GM12878 (cell line): ENCODE measurements around the gene MAGI1. TPM values are rescaled to one million over a fixed set of nuclear protein-coding genes. Genes with fewer than 3 reads are reported as not detected.

Experiments used
- ATAC-seq: fragments of 200-7000 bp; cut with Tn5 transposase; 3 replicates; pipeline ENCODE4 v1.9.1; 2020; ENCODE audit warnings: mild to moderate bottlenecking, moderate library complexity
- BruUV-seq: library from RNA; stranded (reverse); fragments of 400-500 nt; replicated peaks from 2 replicates; lab custom pipeline; 2021; lab: Mats Ljungman, UMichigan
- CTCF ChIA-PET: fragments of 300-600 bp; sonication (Branson Sonifier 250); formaldehyde crosslinking; extraction: SDS; loops from one replicate; lab custom pipeline; 2021; ENCODE audit warnings: inconsistent platforms; lab: Yijun Ruan, JAX
- POLR2A ChIA-PET: fragments of 350-600 bp; formaldehyde crosslinking; extraction: SDS; loops from one replicate; lab custom pipeline; 2021; ENCODE audit warnings: inconsistent platforms; lab: Charles Lee
- RAD21 ChIA-PET: fragments of 300-600 bp; sonication (Branson Sonifier 250); formaldehyde crosslinking; loops from one replicate; lab custom pipeline; 2023; ENCODE audit warnings: antibody characterized with exemption; ENCODE audit not compliant: unreplicated experiment; lab: Charles Lee
- SMC1A ChIA-PET: fragments of 300-600 bp; sonication (Branson Sonifier 250); formaldehyde crosslinking; loops from one replicate; lab custom pipeline; 2023; ENCODE audit not compliant: unreplicated experiment, uncharacterized antibody; lab: Charles Lee
- DNase-seq: peaks from one replicate; pipeline ENCODE4 v3.0.0-alpha.2; 2011; ENCODE audit warnings: low read depth, low spot score
- FAIRE-seq: peaks from 3 replicates; lab custom pipeline; 2011; peaks lifted over from hg19 to GRCh38; lab: Jason Lieb, UNC
- H2AFZ ChIP-seq: 2 replicates; pipeline ENCODE4 v1.6.0; 2011; ENCODE audit warnings: low read depth, low read length, control low read depth; ENCODE audit not compliant: control insufficient read depth
- H3K27ac ChIP-seq: 2 replicates; pipeline ENCODE4 v1.5.1; 2011; ENCODE audit warnings: control low read depth; ENCODE audit not compliant: control insufficient read depth, insufficient read depth
- H3K27me3 ChIP-seq, 2 experiments: replicated peaks in 1 of 2; 2 replicates each; pipeline versions ENCODE4 v1.6.0 to v1.6.1; 2011; ENCODE audit warnings: low read length in 1 of 2; ENCODE audit not compliant: control insufficient read depth in 2 of 2, insufficient read depth in 2 of 2
- H3K36me3 ChIP-seq, 2 experiments: 2 replicates each; pipeline ENCODE4 v1.5.1; 2011; ENCODE audit warnings: low read length in 1 of 2; ENCODE audit not compliant: control insufficient read depth in 2 of 2, insufficient read depth in 2 of 2
- H3K4me1 ChIP-seq: 2 replicates; pipeline ENCODE4 v1.6.1; 2011; ENCODE audit warnings: mild to moderate bottlenecking, low read length, moderate library complexity, mixed read lengths; ENCODE audit not compliant: control insufficient read depth, insufficient read depth
- H3K4me2 ChIP-seq: 2 replicates; pipeline ENCODE4 v1.6.0; 2011; ENCODE audit warnings: control low read depth; ENCODE audit not compliant: control insufficient read depth, insufficient read depth
- H3K4me3 ChIP-seq: fragments of 200-600 bp; sonication (generic); 2 replicates; pipeline ENCODE4 v1.5.1; 2016
- H3K79me2 ChIP-seq: 2 replicates; pipeline ENCODE4 v1.6.0; 2011; ENCODE audit warnings: low read length; ENCODE audit not compliant: control insufficient read depth, insufficient read depth
- H3K9ac ChIP-seq: 2 replicates; pipeline ENCODE4 v1.8.0; 2011; ENCODE audit warnings: low read length, control low read depth, mixed read lengths; ENCODE audit not compliant: control insufficient read depth, insufficient read depth
- H3K9me3 ChIP-seq: replicated peaks from 3 replicates; pipeline ENCODE4 v1.5.1; 2011; ENCODE audit warnings: mild to moderate bottlenecking, low read length; ENCODE audit not compliant: control insufficient read depth, insufficient read depth
- H4K20me1 ChIP-seq: 2 replicates; pipeline ENCODE4 v1.6.0; 2011; ENCODE audit not compliant: control insufficient read depth, insufficient read depth
- EED ChIP-seq: sonication (generic); IDR thresholded peaks from 2 replicates; pipeline ENCODE4 v1.6.1; 2016; ENCODE audit warnings: antibody characterized with exemption, low read depth
- RUNX3 ChIP-seq: IDR thresholded peaks from 2 replicates; pipeline ENCODE4 v1.6.1; 2012; ENCODE audit warnings: low read length, inconsistent platforms
- SPI1 ChIP-seq: IDR thresholded peaks from 2 replicates; pipeline ENCODE4 v1.6.1; 2011; ENCODE audit warnings: low read depth, mild to moderate bottlenecking, low read length, moderate library complexity, borderline replicate concordance; ENCODE audit not compliant: insufficient read depth
- ZBTB40 ChIP-seq: fragments of 450-650 bp; IDR thresholded peaks from 2 replicates; pipeline ENCODE4 v1.6.1; 2016; ENCODE audit warnings: mild to moderate bottlenecking, moderate library complexity, borderline replicate concordance
- WGBS: methylation state at CpG from one replicate; pipeline ENCODE4 v1.1.6; 2016; ENCODE audit warnings: low lambda C conversion rate; ENCODE audit not compliant: insufficient replicate concordance, insufficient coverage; ENCODE audit errors: missing lambda C conversion rate; 5-methylcytosine and 5-hydroxymethylcytosine counted together
- in situ Hi-C: fragments of 300-500 bp; cut with MboI; formaldehyde crosslinking; loops from 9 replicates; pipeline ENCODE4 v1.14.3; 2018; ENCODE audit warnings: mixed read lengths
- intact Hi-C: fragments of 100-400 bp; cut with micrococcal nuclease; formaldehyde crosslinking; loops from one replicate; pipeline ENCODE4 v1.14.2; 2022; ENCODE audit not compliant: unreplicated experiment
- polyA plus RNA-seq, 11 experiments: library from polyadenylated mRNA; depleted of rRNA in 4 of 11; unstranded in 6 of 11; stranded (reverse) in 5 of 11; fragments of >200 nt; fragmentation: Nextera tagmentation in 4 of 11; fragmentation: Illumina TruSeq in 1 of 11; extraction: Ambion mirVana in 4 of 11; extraction: Trizol in 1 of 11; gene quantifications; 1 replicate in 1 of 11; 2 replicates in 10 of 11; pipeline versions ENCODE4 v1.2.1 to v1.2.3, GENCODE V29; 2011 to 2016; ENCODE audit warnings: inconsistent platforms in 2 of 11, missing spikeins in 2 of 11, low read depth in 1 of 11
- total RNA-seq, 4 experiments: library from RNA; depleted of rRNA in 3 of 4; stranded (reverse); fragments of >200 nt in 3 of 4; fragmentation: Illumina TruSeq in 1 of 4; extraction: Trizol in 1 of 4; gene quantifications; 2 replicates each; pipeline versions ENCODE4 v1.2.1 to v1.2.3, GENCODE V29; 2013 to 2021
- TF ChIP-seq, protein P1 (sequence below): fragments of 450-650 bp; IDR thresholded peaks from 2 replicates; pipeline ENCODE4 v1.6.1; 2016; ENCODE audit warnings: mild to moderate bottlenecking

Gene MAGI1
- total and polyA plus RNA-seq, 10 of the 15 experiments (the other 5 are each of a cell fraction or from before 2014, with no cell fraction given), result 0.02 to 3.3 (median 0.29) TPM; not detected in 1

GRCh38 chr3:65561617-65562016 lies 477.1 kb downstream of the MAGI1 start:
- no peak overlapping the region for H3K27ac ChIP-seq
- no peak overlapping the region for H3K9ac ChIP-seq
- no peaks in the 10 kb centered on the region for H3K4me1 ChIP-seq
- H3K27me3 ChIP-seq, result no peaks in the 10 kb centered on the region
- ChIA-PET RAD21 (no interaction called here), CTCF (no interaction called here), POLR2A (interaction anchor here (0.5 kb wide), 1 partner anchor 451 kb away, joined by 6 read pairs; no protein-coding TSS in a partner anchor), SMC1A (interaction anchor here (0.6 to 1.3 kb wide), 3 partner anchors 9 to 80 kb away, joined by 3 to 5 read pairs (median 3); no protein-coding TSS in a partner anchor)
- TF ChIP-seq RUNX3 (peak; percentile 46; the same call in 1 of the 2 replicates), ZBTB40 (peak; percentile 87), EED (no peak), SPI1 (peak; percentile 29; the same call in 1 of the 2 replicates)
- TF ChIP-seq, protein P1, sequence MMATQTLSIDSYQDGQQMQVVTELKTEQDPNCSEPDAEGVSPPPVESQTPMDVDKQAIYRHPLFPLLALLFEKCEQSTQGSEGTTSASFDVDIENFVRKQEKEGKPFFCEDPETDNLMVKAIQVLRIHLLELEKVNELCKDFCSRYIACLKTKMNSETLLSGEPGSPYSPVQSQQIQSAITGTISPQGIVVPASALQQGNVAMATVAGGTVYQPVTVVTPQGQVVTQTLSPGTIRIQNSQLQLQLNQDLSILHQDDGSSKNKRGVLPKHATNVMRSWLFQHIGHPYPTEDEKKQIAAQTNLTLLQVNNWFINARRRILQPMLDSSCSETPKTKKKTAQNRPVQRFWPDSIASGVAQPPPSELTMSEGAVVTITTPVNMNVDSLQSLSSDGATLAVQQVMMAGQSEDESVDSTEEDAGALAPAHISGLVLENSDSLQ, result 0 out of 2 replicates have a peak, but pooled peaks have one; percentile 6
- BruUV-seq, result no TSS peak
- no peaks in the 10 kb centered on the region for H3K79me2 ChIP-seq
- in situ Hi-C loops (no loop called here), intact Hi-C loops (no loop called here)
- no peaks in the 10 kb centered on the region for H3K9me3 ChIP-seq
- ATAC-seq (peak; percentile 67), DNase-seq (no peak), FAIRE-seq (no peak)
- no peak overlapping the region for H3K4me2 ChIP-seq
- no peaks in the 10 kb centered on the region for H4K20me1 ChIP-seq
- WGBS, result 3% methylated on average over 3 of the region's 3 CpGs
- no peak overlapping the region for H3K4me3 ChIP-seq
- H3K36me3 ChIP-seq, result no peaks in the 10 kb centered on the region
- no peak overlapping the region for H2AFZ ChIP-seq
